Activated CD4-positive, alpha-beta T cell treated with anti-CD3 and anti-CD28 coated beads for 36 hours (primary cell): ENCODE results near the gene A3GALT2. TPM values are rescaled to one million over a fixed set of nuclear protein-coding genes. Genes with fewer than 3 reads are reported as not detected.

ENCODE experiments used
- ATAC-seq: fragments of 200-7000 bp; cut with Tn5 transposase; one replicate; pipeline ENCODE4 v1.10.0; 2021; ENCODE audit warnings: mild to moderate bottlenecking, moderate library complexity
- CTCF ChIA-PET: fragments of 350-600 bp; sonication (Branson Sonifier 250); formaldehyde crosslinking; loops from one replicate; lab custom pipeline; 2021; ENCODE audit warnings: antibody characterized with exemption; lab: Charles Lee
- POLR2A ChIA-PET: fragments of 350-600 bp; sonication (Branson Sonifier 250); formaldehyde crosslinking; loops from one replicate; lab custom pipeline; 2021; ENCODE audit warnings: antibody characterized with exemption, inconsistent platforms; lab: Charles Lee
- DNase-seq: peaks from one replicate; pipeline ENCODE4 v3.0.0-alpha.2; 2020
- H3K27ac Mint-ChIP-seq: one replicate; pipeline ENCODE4 v1.8.0; 2021; ENCODE audit warnings: mixed read lengths
- H3K27me3 Mint-ChIP-seq: one replicate; pipeline ENCODE4 v1.8.0; 2021; ENCODE audit warnings: mixed read lengths
- H3K36me3 Mint-ChIP-seq: one replicate; pipeline ENCODE4 v1.8.0; 2021; ENCODE audit warnings: low read depth, mixed read lengths
- H3K4me1 Mint-ChIP-seq: one replicate; pipeline ENCODE4 v1.8.0; 2021; ENCODE audit warnings: mixed read lengths
- H3K4me3 Mint-ChIP-seq: one replicate; pipeline ENCODE4 v1.8.0; 2021; ENCODE audit warnings: mild to moderate bottlenecking, moderate library complexity, mixed read lengths
- H3K9me3 Mint-ChIP-seq: one replicate; pipeline ENCODE4 v1.8.0; 2021; ENCODE audit warnings: low read depth, mixed read lengths
- intact Hi-C, 2 experiments: fragments of 100-400 bp; cut with DNase I in 1 of 2; cut with micrococcal nuclease in 1 of 2; formaldehyde crosslinking; loops; one replicate each; pipeline versions ENCODE4 v1.14.2 to v1.15.1; 2022 to 2024; cut with DNase I, micrococcal nuclease
- total RNA-seq, 2 experiments: library from RNA; stranded (reverse); gene quantifications; one replicate each; pipeline ENCODE4 v1.2.3, GENCODE V29; 2021

Gene A3GALT2
- total RNA-seq = not detected

DNA sequence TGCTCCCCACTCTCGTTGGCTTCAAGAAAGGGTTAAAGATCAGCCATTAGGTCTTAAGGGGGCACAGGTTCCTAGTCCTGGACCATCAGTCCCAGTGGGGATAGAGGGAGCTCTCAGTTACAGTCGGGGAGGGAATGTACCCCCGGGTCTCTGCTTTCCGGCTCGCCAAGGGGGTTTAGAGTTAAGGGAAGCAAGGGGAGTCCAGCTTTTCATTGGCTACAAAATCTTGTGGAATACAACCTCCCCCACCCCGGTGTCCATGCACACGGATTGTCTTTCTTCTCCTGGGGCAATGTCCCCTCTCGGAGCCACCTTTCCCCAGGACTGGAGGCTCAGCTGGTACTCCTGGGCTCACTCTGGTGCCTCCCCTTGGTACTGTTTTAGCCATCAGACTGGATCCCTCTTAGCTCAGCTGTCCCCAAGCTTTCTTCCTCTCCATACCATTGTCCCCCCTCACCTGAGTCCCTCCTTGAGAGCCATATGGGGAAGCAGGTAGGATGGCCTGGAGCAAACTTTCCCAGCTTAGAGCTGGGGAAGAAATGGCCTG is at the start of gene A3GALT2:
TSS of gene A3GALT2 (minus strand) at position 480 of the 547 bp plus-strand sequence. CDS start at position 480, 0 bp downstream.
- POLR2A ChIA-PET = no interaction called here
- intact Hi-C loops = no loop called here
- no peaks in the 10 kb centered on the region for H3K4me1 Mint-ChIP-seq
- DNase-seq (no peak), ATAC-seq (no peak)
- H3K27me3 Mint-ChIP-seq = no peaks in the 10 kb centered on the region
- peaks cover 11% of the 10 kb centered on the region for H3K36me3 Mint-ChIP-seq
- H3K27ac Mint-ChIP-seq = no peak within 1 kb of the TSS
- CTCF ChIA-PET = interaction anchor here (0.6 to 1.2 kb wide), 4 partner anchors 25 to 83 kb away, joined by 3 to 6 read pairs (median 3); no protein-coding TSS in a partner anchor
- no peak within 1 kb of the TSS for H3K4me3 Mint-ChIP-seq
- no peaks in the 10 kb centered on the region for H3K9me3 Mint-ChIP-seq

- H3K9me3 Mint-ChIP-seq = no peaks in the 10 kb centered on the region
- H3K27me3 Mint-ChIP-seq = no peaks in the 10 kb centered on the region
- ATAC-seq = no peak
- ChIA-PET CTCF (interaction anchor here (1.2 to 6.6 kb wide), 2 partner anchors 10 to 74 kb away, joined by 3 to 56 read pairs; no protein-coding TSS in a partner anchor), POLR2A (interaction anchor here (0.5 kb wide), 1 partner anchor 444 kb away, joined by 4 read pairs; no protein-coding TSS in a partner anchor)
- H3K27ac Mint-ChIP-seq = no peak overlapping the region
- H3K4me1 Mint-ChIP-seq = peaks cover 2% of the 10 kb centered on the region
- no peak overlapping the region for H3K4me3 Mint-ChIP-seq
- intact Hi-C loops = no loop called here
- H3K36me3 Mint-ChIP-seq = no peaks in the 10 kb centered on the region
- DNase-seq = no peak
Observed at GRCh38 chr1:33370301-33370700, 49.4 kb upstream of the A3GALT2 start.

GRCh38 chr1:33369764-33370163 is 48.9 kb upstream of the A3GALT2 start:
- intact Hi-C loops = loop anchor here (5.0 kb wide), 3 partner anchors 88 to 243 kb away; partner anchors contain the start of gene ZSCAN20 (in 1 of the 2)
- H3K36me3 Mint-ChIP-seq = no peaks in the 10 kb centered on the region

GRCh38 chr1:33369081-33369480 is 48.2 kb upstream of the A3GALT2 start:
- intact Hi-C loops = loop anchor here (5.0 kb wide), 3 partner anchors 88 to 243 kb away; partner anchors contain the start of gene ZSCAN20 (in 1 of the 2)
- DNase-seq (no peak), ATAC-seq (no peak)
- Mint-ChIP-seq H3K27me3 (no peaks in the 10 kb centered on the region), H3K27ac (no peak overlapping the region), H3K9me3 (no peaks in the 10 kb centered on the region), H3K36me3 (no peaks in the 10 kb centered on the region), H3K4me3 (no peak overlapping the region), H3K4me1 (peaks cover 2% of the 10 kb centered on the region)
- CTCF ChIA-PET = interaction anchor here (1.2 to 6.6 kb wide), 2 partner anchors 9 to 72 kb away, joined by 3 to 56 read pairs; no protein-coding TSS in a partner anchor
- POLR2A ChIA-PET = no interaction called here

More at GRCh38 chr1:33369764-33370163, 48.9 kb upstream of the A3GALT2 start:
- Mint-ChIP-seq H3K4me3 (no peak overlapping the region), H3K27me3 (no peaks in the 10 kb centered on the region), H3K9me3 (no peaks in the 10 kb centered on the region), H3K27ac (no peak overlapping the region), H3K4me1 (peaks cover 2% of the 10 kb centered on the region)
- no peak for DNase-seq
- CTCF ChIA-PET = interaction anchor here (1.2 to 6.6 kb wide), 2 partner anchors 9 to 73 kb away, joined by 3 to 56 read pairs; no protein-coding TSS in a partner anchor
- no peak for ATAC-seq
- POLR2A ChIA-PET = no interaction called here

GRCh38 chr1:33368431-33368830 is 47.5 kb upstream of the A3GALT2 start:
- Mint-ChIP-seq H3K27ac (no peak overlapping the region), H3K27me3 (no peaks in the 10 kb centered on the region), H3K4me3 (no peak overlapping the region), H3K9me3 (no peaks in the 10 kb centered on the region), H3K4me1 (peaks cover 2% of the 10 kb centered on the region), H3K36me3 (no peaks in the 10 kb centered on the region)
- intact Hi-C loops = loop anchor here (5.0 kb wide), 3 partner anchors 89 to 244 kb away; partner anchors contain the start of gene ZSCAN20 (in 1 of the 2)
- no peak for ATAC-seq
- POLR2A ChIA-PET = no interaction called here
- CTCF ChIA-PET = interaction anchor here (1.1 to 6.6 kb wide), 2 partner anchors 30 to 72 kb away, joined by 3 to 56 read pairs; no protein-coding TSS in a partner anchor
- no peak for DNase-seq

DNA sequence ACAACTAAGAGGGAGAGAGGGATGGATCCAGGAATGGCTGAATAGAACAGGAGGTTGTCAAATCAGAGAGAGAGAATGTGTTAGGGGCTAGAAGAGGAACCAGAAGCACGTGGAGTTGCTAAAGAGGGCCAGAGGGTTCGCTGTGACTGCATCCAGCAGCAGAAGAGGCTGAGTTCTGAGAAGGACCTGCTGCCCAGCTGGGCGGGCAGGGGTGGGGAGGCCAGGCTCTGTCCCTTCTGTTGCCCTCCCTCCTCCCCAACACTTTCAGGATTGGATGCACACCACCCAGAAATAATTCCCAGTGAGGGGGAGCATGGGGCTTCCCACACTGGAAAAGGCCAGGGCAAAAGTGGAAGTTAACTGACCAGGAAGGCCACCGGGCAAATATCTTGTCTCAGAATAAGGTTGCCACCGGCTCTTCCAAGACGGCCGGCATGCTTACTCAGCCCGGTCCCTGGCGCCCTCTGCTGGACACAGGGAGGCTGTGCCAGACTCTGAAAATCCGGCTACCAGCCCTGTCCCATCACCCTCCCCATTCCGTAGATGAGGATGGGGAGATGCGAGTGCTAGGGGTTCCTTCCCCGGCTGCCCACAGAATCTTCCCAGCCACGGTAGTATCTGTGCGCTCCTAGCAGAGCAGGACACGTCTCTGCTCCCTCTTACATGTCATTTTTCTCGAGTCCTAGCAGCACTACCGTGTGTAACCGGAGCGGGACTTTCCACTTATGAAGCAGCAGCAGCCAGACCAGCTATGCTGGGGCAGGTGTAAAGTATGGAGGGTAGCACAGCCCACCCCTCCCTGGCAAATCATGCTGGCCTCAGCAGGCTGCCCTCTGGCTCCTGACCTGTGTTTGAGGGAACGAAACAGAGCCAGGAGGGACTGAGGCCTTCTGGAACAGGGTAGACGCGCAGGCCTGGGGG is 46.8 kb upstream of the A3GALT2 start:
- Mint-ChIP-seq H3K36me3 (no peaks in the 10 kb centered on the region), H3K4me1 (peaks cover 2% of the 10 kb centered on the region), H3K27ac (no peak overlapping the region), H3K4me3 (no peak overlapping the region), H3K9me3 (no peaks in the 10 kb centered on the region), H3K27me3 (no peaks in the 10 kb centered on the region)
- POLR2A ChIA-PET = no interaction called here
- intact Hi-C loops = loop anchor here (1.0 to 5.0 kb wide), 6 partner anchors 72 to 255 kb away; partner anchors contain the start of gene ZSCAN20 (in 1 of the 2)
- ATAC-seq (peak; percentile 96), DNase-seq (peak; percentile 93)
- CTCF ChIA-PET = interaction anchor here (1.1 to 6.6 kb wide), 3 partner anchors 16 to 71 kb away, joined by 3 to 56 read pairs (median 3); no protein-coding TSS in a partner anchor

DNA sequence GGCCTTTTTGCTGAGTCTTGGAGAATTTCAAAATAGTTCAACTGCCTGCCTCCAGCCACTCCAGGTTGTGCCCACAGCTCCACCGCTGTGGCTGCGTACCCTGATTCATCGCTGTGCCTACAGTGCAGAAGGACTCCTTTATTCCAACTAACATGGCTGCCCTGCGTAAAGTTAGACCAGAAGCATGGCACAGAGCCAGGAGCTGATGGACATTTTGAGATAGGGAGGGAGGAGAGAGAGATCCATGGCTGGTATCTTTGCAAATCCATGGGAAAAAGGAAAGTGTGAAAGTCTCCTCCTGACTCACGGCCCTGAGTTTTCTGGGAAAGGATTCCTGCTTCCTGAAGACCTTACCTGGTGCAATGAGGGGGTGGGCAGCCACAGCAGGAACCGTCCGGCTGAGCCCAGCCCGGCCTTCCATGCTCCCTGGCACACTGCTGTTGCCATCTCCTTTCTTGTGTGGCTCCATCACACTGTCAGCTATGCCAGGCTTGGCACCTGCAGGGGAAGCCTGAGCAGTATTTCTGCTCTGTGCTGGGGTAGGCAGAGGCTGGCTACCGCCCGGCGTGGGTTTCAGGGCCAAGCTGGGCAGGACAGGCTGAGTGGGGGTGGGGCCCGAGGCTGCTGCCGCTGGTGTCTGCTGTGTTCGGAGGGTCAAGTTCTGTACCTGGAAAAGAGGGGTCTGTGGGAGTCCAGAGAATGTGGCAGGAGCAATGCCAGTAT is 46.0 kb upstream of the A3GALT2 start:
- ATAC-seq = no peak
- no peak overlapping the region for H3K4me3 Mint-ChIP-seq
- ChIA-PET POLR2A (no interaction called here), CTCF (interaction anchor here (0.7 to 6.6 kb wide), 4 partner anchors 15 to 274 kb away, joined by 3 to 56 read pairs (median 3); no protein-coding TSS in a partner anchor)
- H3K27me3 Mint-ChIP-seq = no peaks in the 10 kb centered on the region
- DNase-seq = no peak
- intact Hi-C loops = loop anchor here (1.0 to 5.0 kb wide), 6 partner anchors 72 to 255 kb away; partner anchors contain the start of gene ZSCAN20 (in 1 of the 2)
- H3K36me3 Mint-ChIP-seq = no peaks in the 10 kb centered on the region
- no peaks in the 10 kb centered on the region for H3K9me3 Mint-ChIP-seq
- H3K4me1 Mint-ChIP-seq = peaks cover 2% of the 10 kb centered on the region
- H3K27ac Mint-ChIP-seq = no peak overlapping the region

GRCh38 chr1:33365560-33365997 is 44.7 kb upstream of the A3GALT2 start:
- ATAC-seq (no peak), DNase-seq (no peak)
- ChIA-PET CTCF (interaction anchor here (6.6 kb wide), 1 partner anchor 69 kb away, joined by 56 read pairs; no protein-coding TSS in a partner anchor), POLR2A (no interaction called here)
- H3K27me3 Mint-ChIP-seq = no peaks in the 10 kb centered on the region
- H3K4me3 Mint-ChIP-seq = no peak overlapping the region
- no peak overlapping the region for H3K27ac Mint-ChIP-seq
- intact Hi-C loops = loop anchor here (5.0 kb wide), 3 partner anchors 92 to 247 kb away; partner anchors contain the start of gene ZSCAN20 (in 1 of the 2)
- no peaks in the 10 kb centered on the region for H3K36me3 Mint-ChIP-seq
- no peaks in the 10 kb centered on the region for H3K9me3 Mint-ChIP-seq
- H3K4me1 Mint-ChIP-seq = peaks cover 5% of the 10 kb centered on the region

DNA sequence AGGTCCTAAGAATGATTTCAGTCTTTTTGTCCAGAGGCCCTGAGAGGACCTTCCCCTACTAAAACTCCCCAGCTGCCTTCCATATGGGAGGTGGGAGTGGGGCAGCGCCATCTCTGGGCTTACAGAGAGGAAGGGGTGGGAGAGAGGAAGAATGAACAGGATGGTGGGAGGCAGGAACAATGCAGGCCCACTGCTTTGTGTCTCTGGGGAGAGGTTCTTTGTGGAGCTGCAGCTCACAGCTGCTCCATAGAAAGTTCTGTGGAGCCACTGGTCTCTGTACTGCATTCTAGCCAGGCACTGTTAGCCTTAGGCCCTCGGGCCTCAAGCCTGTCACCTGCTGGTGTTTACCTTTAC is 43.6 kb upstream of the A3GALT2 start:
- intact Hi-C loops = no loop called here
- POLR2A ChIA-PET = no interaction called here
- H3K4me1 Mint-ChIP-seq = peaks cover 5% of the 10 kb centered on the region
- H3K9me3 Mint-ChIP-seq = no peaks in the 10 kb centered on the region
- ATAC-seq (no peak), DNase-seq (no peak)
- no peaks in the 10 kb centered on the region for H3K27me3 Mint-ChIP-seq
- CTCF ChIA-PET = interaction anchor here (1.5 to 6.6 kb wide), 2 partner anchors 9 to 68 kb away, joined by 5 to 56 read pairs; no protein-coding TSS in a partner anchor
- H3K27ac Mint-ChIP-seq = no peak overlapping the region
- H3K36me3 Mint-ChIP-seq = no peaks in the 10 kb centered on the region
- H3K4me3 Mint-ChIP-seq = no peak overlapping the region

- no peak for DNase-seq
- intact Hi-C loops = no loop called here
- Mint-ChIP-seq H3K27ac (no peak overlapping the region), H3K4me3 (no peak overlapping the region), H3K27me3 (no peaks in the 10 kb centered on the region), H3K36me3 (no peaks in the 10 kb centered on the region), H3K4me1 (peaks cover 5% of the 10 kb centered on the region), H3K9me3 (no peaks in the 10 kb centered on the region)
- ChIA-PET POLR2A (no interaction called here), CTCF (interaction anchor here (1.5 to 6.6 kb wide), 3 partner anchors 7 to 67 kb away, joined by 5 to 56 read pairs (median 14); no protein-coding TSS in a partner anchor)
- no peak for ATAC-seq
Observed at GRCh38 chr1:33363470-33363861, 42.6 kb upstream of the A3GALT2 start.
